D721Med (cell line): Measurements from ENCODE around the gene CCN5.

Source experiments
- DNase-seq: peaks from one replicate; pipeline ENCODE4 v3.0.0; 2011; ENCODE audit warnings: low spot score; ENCODE audit not compliant: insufficient read length
- FAIRE-seq: peaks from 2 replicates; lab custom pipeline; 2011; peaks lifted over from hg19 to GRCh38; lab: Jason Lieb, UNC
- CTCF ChIP-seq: IDR thresholded peaks from 2 replicates; pipeline ENCODE4 v1.5.1; 2012; ENCODE audit warnings: mild to moderate bottlenecking, control low read depth; ENCODE audit not compliant: insufficient read depth; ENCODE audit errors: missing control alignments

The CCN5 gene

DNA sequence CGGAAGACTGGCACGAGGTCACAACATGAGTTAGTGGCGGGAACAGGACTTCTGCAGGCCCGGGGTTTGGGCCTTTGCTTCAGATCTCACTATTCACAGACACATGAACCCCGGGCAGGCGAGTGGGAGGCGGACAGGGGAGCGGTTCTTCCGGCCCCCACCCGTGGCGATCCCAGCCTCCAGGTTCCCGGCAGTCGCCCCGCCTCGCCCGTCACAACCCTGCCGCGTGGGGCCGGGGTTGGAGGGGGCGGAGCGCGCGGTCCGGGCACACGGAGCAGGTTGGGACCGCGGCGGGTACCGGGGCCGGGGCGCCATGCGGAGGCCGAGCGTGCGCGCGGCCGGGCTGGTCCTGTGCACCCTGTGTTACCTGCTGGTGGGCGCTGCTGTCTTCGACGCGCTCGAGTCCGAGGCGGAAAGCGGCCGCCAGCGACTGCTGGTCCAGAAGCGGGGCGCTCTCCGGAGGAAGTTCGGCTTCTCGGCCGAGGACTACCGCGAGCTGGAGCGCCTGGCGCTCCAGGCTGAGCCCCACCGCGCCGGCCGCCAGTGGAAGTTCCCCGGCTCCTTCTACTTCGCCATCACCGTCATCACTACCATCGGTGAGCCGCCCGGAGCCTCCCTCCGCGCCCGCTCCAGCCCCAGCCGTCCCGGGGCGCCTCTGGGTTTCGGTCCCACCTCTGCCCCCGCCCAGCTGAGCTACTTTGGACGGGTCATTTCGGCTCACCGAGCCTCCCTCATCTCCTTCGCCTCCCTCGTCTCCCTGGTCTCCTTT is 30.6 kb downstream of the CCN5 start, which contains the start of gene KCNK15:
TSS of gene KCNK15 (plus strand) at position 268 of the 769 bp plus-strand sequence. CDS start at position 314, 46 bp downstream.
- no peak for FAIRE-seq
- no peak for TF ChIP-seq CTCF
- no peak for DNase-seq

- FAIRE-seq (no peak), DNase-seq (no peak)
- no peak for TF ChIP-seq CTCF
These were observed 31.4 kb downstream of the CCN5 start for GRCh38 chr20:44746367-44747165.

DNA sequence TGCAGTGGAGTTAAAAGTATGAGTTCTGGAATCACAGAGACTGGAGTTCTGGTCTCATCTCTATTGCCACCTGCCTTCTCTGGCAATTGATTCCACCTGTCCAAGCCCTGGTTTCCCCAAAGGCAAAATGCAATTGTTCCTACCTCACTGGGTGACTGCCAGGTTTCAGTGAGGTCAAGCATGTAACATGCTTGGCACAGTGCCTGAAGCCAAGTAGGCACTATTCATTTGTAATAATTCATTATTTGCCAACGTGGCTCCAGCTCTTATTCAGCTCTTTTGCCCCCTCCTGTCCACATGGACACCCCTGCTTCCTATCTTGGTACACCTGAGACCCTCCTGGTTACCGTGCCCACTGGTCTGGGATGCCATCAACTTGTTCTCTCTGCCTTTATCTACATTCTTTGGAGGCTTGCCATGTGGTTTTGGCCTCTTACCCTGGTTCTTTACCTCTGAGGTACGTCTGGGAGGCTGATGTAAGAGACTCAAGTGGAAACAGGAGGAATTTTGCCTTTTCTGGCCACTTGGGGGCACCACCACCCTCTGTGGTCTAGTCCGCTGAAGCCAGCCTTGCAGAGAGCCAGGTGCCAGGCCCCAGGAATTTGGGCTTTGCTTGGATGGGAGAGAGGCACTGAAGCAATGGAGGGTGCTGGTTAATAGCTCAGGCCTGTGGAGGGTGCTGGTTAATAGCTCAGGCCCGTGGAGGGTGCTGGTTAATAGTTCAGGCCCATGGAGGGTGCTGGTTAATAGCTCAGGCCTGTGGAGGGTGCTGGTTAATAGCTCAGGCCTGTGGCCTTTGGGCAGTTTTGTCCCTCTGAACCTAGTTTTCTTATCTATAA is 32.2 kb downstream of the CCN5 start:
- no peak for FAIRE-seq
- TF ChIP-seq CTCF: peak; percentile 75
- DNase-seq: peak; percentile 68

DNA sequence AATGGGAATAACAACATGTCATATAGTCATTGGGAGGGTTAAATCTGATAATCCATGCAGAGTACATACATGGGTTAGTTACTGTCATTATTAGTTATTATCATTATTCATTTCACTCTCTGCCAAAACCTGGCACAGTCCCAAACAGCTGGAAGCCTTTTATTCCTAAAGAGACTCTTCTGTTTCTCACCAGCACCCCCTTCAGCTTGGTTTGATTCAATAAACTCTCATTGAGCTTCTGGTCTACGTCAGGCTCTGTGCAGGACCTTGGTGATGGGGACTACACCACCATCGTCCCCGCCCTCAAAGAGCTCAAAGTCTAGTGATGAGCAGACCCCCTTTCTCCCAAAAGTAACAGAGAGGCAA is 32.8 kb downstream of the CCN5 start:
- FAIRE-seq: no peak
- DNase-seq: no peak
- no peak for TF ChIP-seq CTCF

DNA sequence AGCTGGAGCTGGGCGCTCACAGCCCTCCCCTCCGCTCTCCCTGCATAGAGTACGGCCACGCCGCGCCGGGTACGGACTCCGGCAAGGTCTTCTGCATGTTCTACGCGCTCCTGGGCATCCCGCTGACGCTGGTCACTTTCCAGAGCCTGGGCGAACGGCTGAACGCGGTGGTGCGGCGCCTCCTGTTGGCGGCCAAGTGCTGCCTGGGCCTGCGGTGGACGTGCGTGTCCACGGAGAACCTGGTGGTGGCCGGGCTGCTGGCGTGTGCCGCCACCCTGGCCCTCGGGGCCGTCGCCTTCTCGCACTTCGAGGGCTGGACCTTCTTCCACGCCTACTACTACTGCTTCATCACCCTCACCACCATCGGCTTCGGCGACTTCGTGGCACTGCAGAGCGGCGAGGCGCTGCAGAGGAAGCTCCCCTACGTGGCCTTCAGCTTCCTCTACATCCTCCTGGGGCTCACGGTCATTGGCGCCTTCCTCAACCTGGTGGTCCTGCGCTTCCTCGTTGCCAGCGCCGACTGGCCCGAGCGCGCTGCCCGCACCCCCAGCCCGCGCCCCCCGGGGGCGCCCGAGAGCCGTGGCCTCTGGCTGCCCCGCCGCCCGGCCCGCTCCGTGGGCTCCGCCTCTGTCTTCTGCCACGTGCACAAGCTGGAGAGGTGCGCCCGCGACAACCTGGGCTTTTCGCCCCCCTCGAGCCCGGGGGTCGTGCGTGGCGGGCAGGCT is 35.1 kb downstream of the CCN5 start:
- TF ChIP-seq CTCF: no peak
- FAIRE-seq: no peak
- DNase-seq: no peak

DNA sequence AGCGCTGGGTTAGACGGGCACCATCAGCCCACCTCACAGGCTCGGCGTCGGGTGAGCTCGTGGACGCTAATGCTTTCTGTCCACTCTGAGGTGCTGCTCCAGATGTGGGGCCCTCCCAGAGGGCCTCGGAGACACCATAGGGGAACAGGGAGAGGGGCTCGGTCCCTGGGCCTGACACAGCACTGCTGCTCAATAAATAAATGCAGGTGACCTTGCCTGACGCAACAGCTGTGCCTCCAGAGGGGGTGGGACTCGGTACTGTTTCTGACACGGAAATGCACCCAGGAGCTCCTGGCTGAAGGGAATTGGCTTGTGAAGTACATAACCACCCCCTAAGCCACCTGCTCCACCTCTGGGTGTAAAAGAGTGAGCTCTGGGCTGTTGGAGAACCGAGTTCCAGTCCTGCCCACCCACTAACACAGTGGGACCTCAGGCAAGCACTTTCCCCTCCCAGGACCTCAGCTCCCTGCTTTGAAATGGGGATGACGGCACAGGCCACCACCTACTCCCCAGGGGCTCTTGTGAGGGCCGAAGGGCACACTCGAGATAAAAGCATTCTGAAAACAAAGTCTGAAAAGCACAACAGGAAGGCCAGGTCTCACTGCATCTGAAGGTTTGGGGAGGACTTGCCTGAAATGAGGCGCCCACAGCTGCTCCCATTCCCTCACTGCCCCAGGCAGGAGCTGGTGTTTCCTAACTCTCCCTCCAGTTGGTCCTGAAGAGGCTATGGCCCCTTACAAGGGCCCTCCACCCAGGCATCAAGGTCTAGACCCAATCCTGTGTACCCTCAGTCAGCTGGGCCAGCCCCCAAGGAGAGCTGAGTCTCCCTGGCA is 37.1 kb downstream of the CCN5 start:
- FAIRE-seq: no peak
- no peak for DNase-seq
- TF ChIP-seq CTCF: no peak
